K562 (cell line): ENCODE data around the gene SCYL1. TPM values are rescaled to one million over a fixed set of nuclear protein-coding genes. Genes with fewer than 3 reads are reported as not detected.

Experiments
- ATF1 ChIP-seq, 2 experiments: fragments of 450-650 bp in 1 of 2; IDR thresholded peaks; 2 replicates each; pipeline ENCODE4 v1.6.1; 2016; ENCODE audit warnings: missing compliant biosample characterization in 1 of 2, missing genetic modification characterization in 1 of 2
- BDP1 ChIP-seq: IDR thresholded peaks from 3 replicates; pipeline ENCODE4 v1.6.1; 2011; ENCODE audit not compliant: insufficient read length, insufficient read depth
- CHD4 ChIP-seq: fragments of 200-600 bp; sonication (generic); IDR thresholded peaks from 3 replicates; pipeline ENCODE4 v1.6.1; 2012; ENCODE audit warnings: low read depth, mild to moderate bottlenecking, mixed read lengths, low read length, inconsistent platforms; ENCODE audit not compliant: insufficient read depth, insufficient replicate concordance, poor library complexity, severe bottlenecking
- ELF1 ChIP-seq: fragments of 200-800 bp; sonication (Bioruptor generic); IDR thresholded peaks from 2 replicates; pipeline ENCODE4 v1.6.1; 2016; ENCODE audit warnings: missing genetic modification characterization, missing compliant biosample characterization
- FOXA1 ChIP-seq: fragments of 450-650 bp; IDR thresholded peaks from 2 replicates; pipeline ENCODE4 v1.6.1; 2016; ENCODE audit warnings: mild to moderate bottlenecking, borderline replicate concordance
- HLTF ChIP-seq: fragments of 450-650 bp; IDR thresholded peaks from 2 replicates; pipeline ENCODE4 v1.6.1; 2016
- JUN ChIP-seq, 2 experiments: sonication (generic) in 1 of 2; formaldehyde crosslinking in 1 of 2; IDR thresholded peaks; 2 replicates each; pipeline versions ENCODE4 v1.6.1 to v1.8.0; 2012 to 2022; ENCODE audit warnings: borderline replicate concordance in 2 of 2, mild to moderate bottlenecking in 2 of 2, improper control_type of control experiment in 1 of 2, low read depth in 1 of 2, low read length in 1 of 2, missing genetic modification reagents in 1 of 2
- MYNN ChIP-seq, 2 experiments: sonication (generic); formaldehyde crosslinking in 1 of 2; IDR thresholded peaks; 2 replicates each; pipeline versions ENCODE4 v1.5.0 to v1.6.1; 2016 to 2020; ENCODE audit warnings: antibody characterized with exemption in 1 of 2, missing genetic modification reagents in 1 of 2
- TAL1 ChIP-seq: fragments of 450-650 bp; IDR thresholded peaks from 2 replicates; pipeline ENCODE4 v1.6.1; 2016; ENCODE audit warnings: mild to moderate bottlenecking
- TCF15 ChIP-seq: fragments of 250-450 bp; sonication (Bioruptor Pico); IDR thresholded peaks from 2 replicates; pipeline ENCODE4 v1.8.0; 2022; ENCODE audit warnings: moderate library complexity, mild to moderate bottlenecking, inconsistent platforms
- ZFPM2 ChIP-seq: fragments of 250-450 bp; sonication (Bioruptor Pico); IDR thresholded peaks from 2 replicates; pipeline ENCODE4 v1.5.1; 2022; ENCODE audit warnings: mild to moderate bottlenecking
- ZKSCAN1 ChIP-seq: fragments of 150-350 bp; IDR thresholded peaks from 2 replicates; pipeline ENCODE4 v1.6.1; 2016; ENCODE audit warnings: low read depth, low read length
- ZNF384 ChIP-seq: IDR thresholded peaks from 2 replicates; pipeline ENCODE4 v1.6.1; 2012; ENCODE audit warnings: low read depth, low read length, improper control_type of control experiment
- polyA plus RNA-seq, 8 experiments: library from polyadenylated mRNA; depleted of rRNA in 4 of 8; stranded (reverse) in 5 of 8; unstranded in 3 of 8; fragments of >200 nt; fragmentation: Nextera tagmentation in 2 of 8; fragmentation: Illumina TruSeq in 1 of 8; extraction: Ambion mirVana in 2 of 8; extraction: Trizol in 1 of 8; gene quantifications; 2 replicates each; pipeline versions ENCODE4 v1.2.1 to v1.2.3, GENCODE V29; 2011 to 2014; ENCODE audit warnings: inconsistent platforms in 1 of 8, missing spikeins in 1 of 8
- total RNA-seq, 7 experiments: library from RNA; depleted of rRNA in 6 of 7; stranded (reverse); fragments of >200 nt in 6 of 7; fragmentation: Illumina TruSeq in 2 of 7; extraction: Trizol in 2 of 7; gene quantifications; 2 replicates each; pipeline versions ENCODE4 v1.2.1 to v1.2.3, GENCODE V29; 2011 to 2021; ENCODE audit warnings: low replicate concordance in 1 of 7
- TF ChIP-seq, protein P1 (sequence below): sonication (generic); formaldehyde crosslinking; IDR thresholded peaks from 2 replicates; pipeline ENCODE4 v1.8.0; 2023; ENCODE audit warnings: mild to moderate bottlenecking, missing genetic modification reagents
- TF ChIP-seq, protein P2 (sequence below): sonication (generic); formaldehyde crosslinking; IDR thresholded peaks from 2 replicates; pipeline ENCODE4 v1.4.0; 2020; ENCODE audit warnings: mild to moderate bottlenecking, missing genetic modification reagents
- TF ChIP-seq, protein P3 (sequence below): fragments of 200-400 bp; formaldehyde crosslinking; IDR thresholded peaks from 2 replicates; pipeline ENCODE4 v1.6.1; 2017; ENCODE audit warnings: mild to moderate bottlenecking, low read depth, low read length, moderate library complexity
- TF ChIP-seq, protein P4 (sequence below), 2 experiments: IDR thresholded peaks; 2 replicates each; pipeline ENCODE4 v1.6.1; 2011; ENCODE audit warnings: borderline replicate concordance in 1 of 2, control low read depth in 1 of 2, low read depth in 1 of 2, low read length in 1 of 2, mild to moderate bottlenecking in 1 of 2, mixed read lengths in 1 of 2, moderate library complexity in 1 of 2; ENCODE audit not compliant: insufficient read depth in 1 of 2, insufficient read length in 1 of 2, poor library complexity in 1 of 2, severe bottlenecking in 1 of 2; ENCODE audit errors: extremely low read depth in 1 of 2

Gene SCYL1
- total and polyA plus RNA-seq, 9 of the 15 experiments (the other 6 are each of a cell fraction or from before 2014, with no cell fraction given), result 1.9 to 145 (median 57.6) TPM

GRCh38 chr11:65487467-65488272, 37.2 kb upstream of the SCYL1 start (continued):
- TF ChIP-seq, protein P1, sequence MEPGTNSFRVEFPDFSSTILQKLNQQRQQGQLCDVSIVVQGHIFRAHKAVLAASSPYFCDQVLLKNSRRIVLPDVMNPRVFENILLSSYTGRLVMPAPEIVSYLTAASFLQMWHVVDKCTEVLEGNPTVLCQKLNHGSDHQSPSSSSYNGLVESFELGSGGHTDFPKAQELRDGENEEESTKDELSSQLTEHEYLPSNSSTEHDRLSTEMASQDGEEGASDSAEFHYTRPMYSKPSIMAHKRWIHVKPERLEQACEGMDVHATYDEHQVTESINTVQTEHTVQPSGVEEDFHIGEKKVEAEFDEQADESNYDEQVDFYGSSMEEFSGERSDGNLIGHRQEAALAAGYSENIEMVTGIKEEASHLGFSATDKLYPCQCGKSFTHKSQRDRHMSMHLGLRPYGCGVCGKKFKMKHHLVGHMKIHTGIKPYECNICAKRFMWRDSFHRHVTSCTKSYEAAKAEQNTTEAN (CRISPR knock-in tag), result no peak
- TF ChIP-seq, protein P2, sequence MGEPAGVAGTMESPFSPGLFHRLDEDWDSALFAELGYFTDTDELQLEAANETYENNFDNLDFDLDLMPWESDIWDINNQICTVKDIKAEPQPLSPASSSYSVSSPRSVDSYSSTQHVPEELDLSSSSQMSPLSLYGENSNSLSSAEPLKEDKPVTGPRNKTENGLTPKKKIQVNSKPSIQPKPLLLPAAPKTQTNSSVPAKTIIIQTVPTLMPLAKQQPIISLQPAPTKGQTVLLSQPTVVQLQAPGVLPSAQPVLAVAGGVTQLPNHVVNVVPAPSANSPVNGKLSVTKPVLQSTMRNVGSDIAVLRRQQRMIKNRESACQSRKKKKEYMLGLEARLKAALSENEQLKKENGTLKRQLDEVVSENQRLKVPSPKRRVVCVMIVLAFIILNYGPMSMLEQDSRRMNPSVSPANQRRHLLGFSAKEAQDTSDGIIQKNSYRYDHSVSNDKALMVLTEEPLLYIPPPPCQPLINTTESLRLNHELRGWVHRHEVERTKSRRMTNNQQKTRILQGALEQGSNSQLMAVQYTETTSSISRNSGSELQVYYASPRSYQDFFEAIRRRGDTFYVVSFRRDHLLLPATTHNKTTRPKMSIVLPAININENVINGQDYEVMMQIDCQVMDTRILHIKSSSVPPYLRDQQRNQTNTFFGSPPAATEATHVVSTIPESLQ (CRISPR knock-in tag), result no peak
- peak; percentile 99 for TF ChIP-seq MYNN (IDR thresholded peaks at IDR 0.05)
- no peak for TF ChIP-seq MYNN (CRISPR knock-in tag; IDR thresholded peaks at IDR 0.05)
- no peak for TF ChIP-seq ZNF384
- TF ChIP-seq, protein P3, sequence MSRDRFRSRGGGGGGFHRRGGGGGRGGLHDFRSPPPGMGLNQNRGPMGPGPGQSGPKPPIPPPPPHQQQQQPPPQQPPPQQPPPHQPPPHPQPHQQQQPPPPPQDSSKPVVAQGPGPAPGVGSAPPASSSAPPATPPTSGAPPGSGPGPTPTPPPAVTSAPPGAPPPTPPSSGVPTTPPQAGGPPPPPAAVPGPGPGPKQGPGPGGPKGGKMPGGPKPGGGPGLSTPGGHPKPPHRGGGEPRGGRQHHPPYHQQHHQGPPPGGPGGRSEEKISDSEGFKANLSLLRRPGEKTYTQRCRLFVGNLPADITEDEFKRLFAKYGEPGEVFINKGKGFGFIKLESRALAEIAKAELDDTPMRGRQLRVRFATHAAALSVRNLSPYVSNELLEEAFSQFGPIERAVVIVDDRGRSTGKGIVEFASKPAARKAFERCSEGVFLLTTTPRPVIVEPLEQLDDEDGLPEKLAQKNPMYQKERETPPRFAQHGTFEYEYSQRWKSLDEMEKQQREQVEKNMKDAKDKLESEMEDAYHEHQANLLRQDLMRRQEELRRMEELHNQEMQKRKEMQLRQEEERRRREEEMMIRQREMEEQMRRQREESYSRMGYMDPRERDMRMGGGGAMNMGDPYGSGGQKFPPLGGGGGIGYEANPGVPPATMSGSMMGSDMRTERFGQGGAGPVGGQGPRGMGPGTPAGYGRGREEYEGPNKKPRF, result no peak
- no peak for TF ChIP-seq FOXA1
- TF ChIP-seq ZKSCAN1, result no peak
- no peak for TF ChIP-seq TAL1
- TF ChIP-seq BDP1, result no peak
- TF ChIP-seq ELF1 (tag), result no peak
- TF ChIP-seq CHD4, result no peak
- TF ChIP-seq ZFPM2 (CRISPR knock-in tag), result no peak
- TF ChIP-seq JUN (IDR thresholded peaks at IDR 0.05; ENCODE audit: borderline replicate concordance, low read depth, low read length), result peak; percentile 83; the same call in 1 of the 2 replicates
- no peak; the same call in 1 of the 2 replicates for TF ChIP-seq JUN (CRISPR knock-in tag; IDR thresholded peaks at IDR 0.05; ENCODE audit: borderline replicate concordance)
- TF ChIP-seq ATF1 (CRISPR knock-in tag; IDR thresholded peaks at IDR 0.05), result no peak
- TF ChIP-seq ATF1 (tag; IDR thresholded peaks at IDR 0.05), result peak; percentile 32; the same call in 1 of the 2 replicates
- TF ChIP-seq HLTF, result no peak
- TF ChIP-seq, protein P4, sequence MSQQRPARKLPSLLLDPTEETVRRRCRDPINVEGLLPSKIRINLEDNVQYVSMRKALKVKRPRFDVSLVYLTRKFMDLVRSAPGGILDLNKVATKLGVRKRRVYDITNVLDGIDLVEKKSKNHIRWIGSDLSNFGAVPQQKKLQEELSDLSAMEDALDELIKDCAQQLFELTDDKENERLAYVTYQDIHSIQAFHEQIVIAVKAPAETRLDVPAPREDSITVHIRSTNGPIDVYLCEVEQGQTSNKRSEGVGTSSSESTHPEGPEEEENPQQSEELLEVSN (IDR thresholded peaks at IDR 0.05; ENCODE audit: borderline replicate concordance in 1 of 2, extremely low read depth in 1 of 2, insufficient read depth in 1 of 2, insufficient read length in 1 of 2, low read depth in 1 of 2, low read length in 1 of 2, poor library complexity in 1 of 2, severe bottlenecking in 1 of 2), result no peak
- TF ChIP-seq TCF15 (CRISPR knock-in tag), result no peak
